HG03196 (cell line): ENCODE data around the gene NGEF.
"Not testable (repeated sequence)": the region's sequence is repeated elsewhere in the genome, so short reads cannot be mapped to it uniquely, and the experiment has no call there.

Experiments
- ATAC-seq: cut with Tn5 transposase; IDR thresholded peaks from one replicate; pipeline ENCODE4 v1.9.1; 2021; ENCODE audit not compliant: unreplicated experiment

Gene NGEF

DNA sequence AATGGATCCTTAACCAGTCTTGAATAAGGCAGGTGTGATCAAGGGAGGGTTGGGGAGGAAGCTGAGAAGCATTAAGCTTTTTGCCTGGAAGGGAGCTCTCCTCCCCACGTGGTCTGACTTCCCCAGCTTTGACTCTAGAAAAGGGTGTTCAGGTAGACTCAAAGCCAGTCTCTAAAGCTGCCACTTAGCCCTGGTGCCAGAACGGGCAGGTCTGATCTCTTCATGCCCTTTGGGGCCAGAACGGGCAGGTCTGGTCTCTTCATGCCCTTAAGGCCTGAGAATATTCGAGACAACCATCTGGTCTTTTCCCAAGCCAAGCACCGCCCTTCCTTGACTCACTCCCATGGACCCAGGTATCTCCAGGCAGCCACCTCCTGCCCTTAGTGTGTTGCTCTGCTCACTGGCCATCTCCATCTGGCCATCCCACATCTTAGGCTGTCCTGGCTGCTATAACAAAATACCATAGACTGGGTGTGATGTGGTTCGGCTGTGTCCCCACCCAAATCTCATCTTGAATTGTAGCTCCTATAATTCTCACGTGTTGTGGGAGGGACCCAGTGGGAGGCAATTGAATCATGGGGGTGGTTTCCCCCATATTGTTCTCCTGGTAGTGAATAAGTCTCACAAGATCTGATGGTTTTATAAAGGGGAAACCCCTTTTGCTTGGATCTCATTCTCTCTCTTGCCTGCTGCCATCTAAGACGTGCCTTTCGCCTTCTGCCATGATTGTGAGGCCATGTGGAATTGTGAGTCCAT lies 83.6 kb downstream of the NGEF start:
- ATAC-seq, result no peak

DNA sequence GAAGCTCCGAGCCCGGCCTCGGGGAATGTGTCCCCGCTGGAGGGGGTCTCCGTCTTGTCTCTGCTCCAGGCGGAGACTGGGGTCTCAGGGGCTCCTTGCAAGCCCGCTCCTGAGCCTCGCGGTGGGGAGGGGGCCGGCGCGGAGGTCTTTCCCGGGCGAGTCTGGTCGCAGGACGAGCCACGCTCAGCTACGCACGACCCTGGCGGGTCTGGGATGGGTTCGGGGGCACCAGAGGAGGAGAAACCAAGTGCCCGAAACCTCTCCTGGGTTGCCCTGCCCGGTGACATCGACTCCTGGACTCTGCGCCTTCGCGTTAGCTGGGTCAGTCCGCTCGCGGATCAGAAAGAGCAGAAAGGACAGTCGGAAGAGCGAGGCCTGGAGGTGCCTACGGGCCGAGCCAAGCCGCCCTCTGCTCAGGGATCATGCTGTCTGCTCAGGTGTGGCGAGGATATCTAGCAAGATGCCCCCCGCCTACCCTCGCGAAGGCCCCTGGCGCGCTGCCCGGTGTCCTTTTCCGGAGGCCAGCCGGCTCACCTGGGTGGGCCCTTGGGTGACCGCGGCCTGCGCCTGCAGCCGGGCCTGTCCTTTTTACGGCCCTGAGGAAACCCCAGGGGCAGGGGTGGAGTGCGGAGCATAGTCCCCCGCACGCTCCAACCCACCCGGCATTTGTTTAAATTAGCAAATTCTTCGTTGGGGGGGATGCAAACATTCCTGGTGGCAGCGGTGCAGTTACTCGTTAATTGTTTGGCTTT lies 84.3 kb downstream of the NGEF start:
- ATAC-seq, result no peak

DNA sequence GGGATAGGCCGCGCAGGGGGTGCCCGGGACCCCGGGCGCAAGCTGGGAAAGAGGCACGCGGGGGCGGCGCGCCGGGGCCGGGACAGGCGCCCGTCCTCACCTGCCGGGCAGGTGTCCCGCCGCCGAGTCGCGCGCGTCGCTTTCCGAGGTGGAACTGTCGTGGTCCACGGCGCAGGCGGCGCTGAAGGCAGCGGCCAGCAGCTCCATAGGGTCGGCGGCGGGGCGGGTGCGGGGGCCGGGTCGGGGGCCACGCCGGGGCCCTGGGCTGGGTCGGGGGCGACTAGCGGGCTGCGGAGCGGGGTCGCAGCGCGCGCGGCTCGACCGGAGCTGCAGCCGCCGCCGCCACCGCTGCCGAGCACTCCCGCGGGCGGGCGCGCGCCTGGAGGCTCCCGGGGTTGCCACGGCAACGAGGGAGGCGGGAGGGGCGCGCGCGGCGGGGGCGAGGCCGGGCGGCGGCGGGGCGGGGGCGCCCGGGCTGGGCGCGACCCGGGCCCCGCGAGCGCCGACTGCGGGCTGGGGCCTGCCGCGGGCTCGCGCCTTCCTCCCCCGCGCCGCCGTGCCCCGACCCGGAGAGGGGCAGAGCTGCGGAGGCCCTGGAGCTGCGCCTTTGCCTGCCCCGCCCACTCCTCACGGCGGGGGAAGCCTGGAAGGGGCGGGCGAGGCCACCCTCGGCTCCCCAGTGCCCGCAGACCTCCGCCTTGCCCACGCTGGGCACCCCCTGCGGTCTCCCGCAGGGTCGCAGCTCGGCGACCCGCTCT lies 85.1 kb downstream of the NGEF start:
- no peak for ATAC-seq

DNA sequence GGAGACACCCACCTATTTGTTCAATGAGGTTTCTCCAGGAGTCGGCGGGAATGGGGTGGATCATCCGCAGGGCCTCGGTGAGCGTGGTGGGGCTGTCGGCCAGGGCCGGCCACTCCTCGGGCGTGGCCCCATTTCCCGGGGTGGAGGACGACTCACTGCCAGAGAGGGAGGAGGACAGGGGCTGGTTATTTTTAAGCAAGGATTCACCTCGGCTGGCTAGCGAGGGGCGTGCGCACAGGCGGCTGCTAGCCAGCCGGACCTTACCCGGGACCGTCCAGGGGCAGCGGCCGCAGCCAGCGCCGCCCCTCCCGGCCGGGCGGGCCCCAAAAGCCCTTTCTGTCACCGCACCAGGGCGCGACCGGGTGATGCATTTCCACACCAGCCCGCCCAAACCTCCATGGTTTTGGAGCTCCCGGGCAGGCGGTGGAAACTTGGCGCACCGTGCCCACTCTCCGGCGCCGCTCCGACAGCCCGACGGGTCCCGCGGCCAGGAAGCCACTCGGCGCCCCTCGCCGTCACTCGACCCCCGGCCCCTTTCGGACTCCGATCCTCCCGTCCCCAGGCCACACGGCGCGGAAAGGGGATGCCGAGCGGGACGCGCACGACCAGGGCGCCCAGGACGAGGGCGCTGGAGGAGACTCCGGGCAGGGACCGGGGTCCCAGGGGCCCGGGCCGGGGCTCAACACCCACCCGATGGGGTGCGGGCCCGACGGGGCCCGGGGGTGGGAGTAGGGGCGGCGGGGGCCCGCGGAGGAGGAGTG lies 85.8 kb downstream of the NGEF start:
- no peak for ATAC-seq

DNA sequence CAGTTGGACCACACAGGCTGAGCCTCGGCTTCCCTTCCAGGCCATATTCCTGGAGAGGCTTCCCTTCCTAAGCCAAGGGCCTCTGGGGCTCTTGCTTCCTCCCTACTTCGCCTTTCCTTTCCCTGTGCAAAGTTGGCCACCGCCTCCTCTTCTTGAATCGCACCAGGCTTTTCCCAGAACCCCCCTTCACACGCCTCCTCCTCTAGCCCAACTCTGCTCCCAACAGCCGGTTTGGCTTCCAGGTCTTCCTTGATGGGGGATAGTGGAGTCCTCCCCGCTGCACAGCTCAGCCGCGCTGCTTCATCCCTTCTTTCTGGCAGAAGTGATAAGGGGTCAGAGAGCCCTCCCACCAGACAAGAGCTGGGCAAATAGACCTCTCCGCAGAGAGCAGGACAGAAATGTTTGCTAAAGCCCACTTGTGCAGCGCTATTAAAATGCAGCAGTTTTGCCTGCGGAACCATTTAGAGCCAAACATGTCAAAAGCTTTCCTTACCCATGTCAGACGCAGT lies 86.6 kb downstream of the NGEF start:
- ATAC-seq, result no peak

DNA sequence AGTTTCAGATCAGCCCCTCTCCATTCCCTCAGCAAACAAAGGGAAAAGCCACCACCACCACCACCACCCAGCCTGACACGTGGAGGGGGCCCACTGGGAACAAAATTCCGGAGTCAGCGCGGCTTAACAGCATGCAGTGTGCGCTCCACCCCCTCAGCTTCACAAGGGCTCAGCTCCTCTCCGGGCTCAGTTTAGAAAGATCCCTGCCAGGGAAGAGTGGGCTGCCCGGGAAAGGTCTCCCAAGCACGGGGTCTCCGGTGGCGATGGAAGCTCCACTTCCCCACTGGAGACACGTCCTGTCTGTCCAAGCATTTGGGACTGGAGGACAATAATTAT lies 87.3 kb downstream of the NGEF start:
- ATAC-seq, result no peak

DNA sequence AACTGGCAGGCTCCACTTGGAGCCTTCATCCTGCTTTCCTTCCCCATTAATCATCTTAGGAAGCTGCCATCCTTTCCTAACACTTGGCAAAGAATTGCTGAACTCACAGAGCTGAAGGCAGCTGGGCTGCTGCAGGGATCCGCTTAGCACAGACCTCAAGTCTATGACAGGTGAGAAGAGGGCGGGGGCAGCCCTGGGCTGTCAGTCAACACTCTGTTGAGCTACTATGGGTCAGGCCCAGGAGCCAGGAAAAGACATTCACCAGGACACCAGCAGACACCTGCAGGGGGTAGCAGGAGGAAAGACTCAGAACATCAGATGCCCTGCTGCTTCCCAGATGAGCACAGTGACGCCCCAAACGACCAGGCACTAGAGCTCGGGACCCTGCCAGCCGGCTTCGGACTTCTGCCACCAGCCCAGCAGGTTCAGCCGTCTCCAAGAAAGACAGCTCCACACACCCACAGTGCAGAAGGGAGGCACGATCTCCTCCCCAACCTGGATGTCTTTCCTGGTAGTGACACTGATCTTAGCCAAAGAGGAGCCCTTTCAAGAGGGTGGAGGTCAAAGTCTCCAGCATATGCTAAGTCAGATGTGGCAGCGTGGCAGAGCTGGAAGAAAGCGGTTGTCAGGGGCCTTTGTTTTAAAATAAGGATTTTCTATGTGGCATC lies 87.8 kb downstream of the NGEF start:
- no peak for ATAC-seq

DNA sequence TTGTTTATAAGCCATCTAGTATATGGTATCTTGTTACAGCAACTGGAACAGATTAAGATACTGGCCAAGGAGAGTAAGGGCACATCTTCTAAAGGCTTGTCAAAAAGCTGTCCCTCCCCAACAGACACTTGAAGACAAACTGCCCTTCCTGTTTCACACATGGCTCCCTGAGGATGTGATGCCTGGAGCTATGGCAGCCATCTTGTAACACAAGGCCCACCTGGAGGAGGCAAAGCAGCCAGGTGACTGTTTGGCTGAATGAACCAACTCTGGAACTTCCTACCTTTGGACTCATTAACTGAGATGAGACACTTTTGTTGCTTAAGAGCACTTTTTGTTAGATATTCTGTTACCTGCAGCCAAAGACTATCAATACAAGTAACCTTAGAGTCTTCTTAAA lies 88.6 kb downstream of the NGEF start:
- no peak for ATAC-seq

DNA sequence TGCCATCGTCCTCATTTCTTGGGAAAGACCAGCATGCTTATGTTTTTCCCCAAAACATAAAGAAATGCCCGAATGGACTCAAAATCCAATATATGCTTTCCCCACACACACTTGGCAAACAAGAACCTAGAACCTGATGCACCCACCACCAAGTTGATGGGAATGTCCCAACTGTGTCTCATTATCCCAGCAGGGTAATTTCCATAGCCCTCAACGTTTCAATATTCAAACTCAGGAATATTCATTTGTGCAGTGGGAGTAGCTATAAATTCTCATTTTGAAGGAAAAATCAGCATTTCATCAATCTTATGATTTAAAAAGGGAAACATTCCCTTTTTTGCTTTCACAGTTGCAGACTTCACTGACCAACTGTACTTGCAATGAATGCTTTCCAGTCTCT lies 92.3 kb downstream of the NGEF start:
- no peak for ATAC-seq

DNA sequence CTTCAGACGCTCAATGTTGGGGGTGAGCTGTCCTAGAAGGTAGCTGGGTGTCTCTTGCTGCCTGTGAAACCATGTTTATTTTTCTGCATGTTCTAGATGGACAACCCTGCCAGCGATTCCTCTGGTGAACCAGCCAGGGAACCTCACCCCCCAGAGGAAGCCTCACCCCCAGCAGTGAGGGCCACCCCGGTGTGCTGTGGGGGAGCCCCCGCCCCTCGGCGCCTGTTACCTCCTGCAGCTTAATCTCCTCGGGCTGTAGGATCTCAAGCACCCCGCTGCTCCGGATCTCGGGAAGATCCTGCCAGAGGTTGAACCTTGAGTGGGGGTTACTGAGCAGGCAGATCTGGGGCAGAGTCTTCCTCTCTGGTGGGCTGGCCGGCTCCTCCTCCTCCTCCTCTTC lies 93.0 kb downstream of the NGEF start:
- ATAC-seq, result no peak

DNA sequence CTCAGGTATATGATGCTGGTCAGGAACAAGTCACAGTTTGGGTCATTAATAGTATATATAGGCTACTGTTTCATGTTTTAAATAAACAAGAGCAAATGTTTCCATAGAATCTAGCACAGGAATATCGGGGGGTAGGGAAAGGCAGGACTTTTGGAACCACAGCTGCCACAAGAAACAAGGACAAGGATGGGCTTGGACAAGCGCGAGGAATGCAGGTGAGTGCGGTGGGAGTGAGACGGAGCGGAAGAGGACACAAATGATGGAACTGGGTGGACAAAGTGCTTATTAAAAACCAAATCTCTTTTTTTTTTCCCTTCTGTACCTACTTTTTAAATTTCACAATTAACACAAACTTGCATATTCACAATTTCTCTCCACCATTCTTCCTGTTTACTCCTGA lies 93.9 kb downstream of the NGEF start:
- ATAC-seq, result no peak

DNA sequence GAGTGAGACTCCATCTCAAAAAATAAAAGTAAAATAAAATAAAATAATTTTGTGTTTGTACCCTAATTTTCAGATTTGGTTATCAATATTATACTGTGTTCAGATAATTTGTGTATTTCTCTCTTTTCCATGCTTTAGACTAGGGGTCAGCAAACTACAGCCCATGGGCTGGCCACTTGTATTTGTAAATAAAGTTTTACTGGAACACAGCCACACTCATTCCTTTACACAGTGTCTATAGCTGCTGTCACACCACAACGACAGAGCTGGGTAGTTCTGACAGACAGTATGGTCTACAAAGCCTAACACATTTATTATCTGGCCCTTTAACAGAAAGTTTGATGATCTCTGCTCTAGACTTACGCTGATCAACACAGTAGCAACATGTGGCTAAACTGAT lies 99.2 kb downstream of the NGEF start:
- ATAC-seq, result no peak

DNA sequence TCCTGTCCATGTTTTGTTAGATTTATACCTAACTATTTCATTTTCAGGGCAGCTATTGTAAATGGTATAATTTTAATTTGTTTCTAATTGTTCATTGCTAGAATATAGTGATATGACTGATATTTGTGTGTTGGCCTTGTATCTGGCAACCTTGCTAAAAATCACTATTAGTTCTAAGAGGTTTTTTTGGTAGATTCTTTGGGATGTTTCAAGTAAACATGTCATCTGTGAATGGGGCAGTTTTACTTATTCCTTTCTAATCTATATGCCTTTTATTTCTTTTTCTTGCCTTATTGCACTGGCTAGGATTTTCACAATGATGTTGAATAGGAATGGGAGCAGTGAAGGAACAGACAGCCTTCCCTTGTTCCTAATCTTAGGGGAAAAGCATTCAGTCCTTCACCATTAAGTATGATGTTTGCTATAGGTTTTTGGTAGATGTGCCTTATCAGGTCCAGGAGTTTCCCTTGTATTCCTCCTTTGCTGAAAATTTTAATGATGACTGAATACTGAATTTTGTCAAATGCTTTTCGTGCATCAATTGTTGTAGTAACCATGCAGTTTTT lies 101.3 kb downstream of the NGEF start:
- no peak for ATAC-seq

DNA sequence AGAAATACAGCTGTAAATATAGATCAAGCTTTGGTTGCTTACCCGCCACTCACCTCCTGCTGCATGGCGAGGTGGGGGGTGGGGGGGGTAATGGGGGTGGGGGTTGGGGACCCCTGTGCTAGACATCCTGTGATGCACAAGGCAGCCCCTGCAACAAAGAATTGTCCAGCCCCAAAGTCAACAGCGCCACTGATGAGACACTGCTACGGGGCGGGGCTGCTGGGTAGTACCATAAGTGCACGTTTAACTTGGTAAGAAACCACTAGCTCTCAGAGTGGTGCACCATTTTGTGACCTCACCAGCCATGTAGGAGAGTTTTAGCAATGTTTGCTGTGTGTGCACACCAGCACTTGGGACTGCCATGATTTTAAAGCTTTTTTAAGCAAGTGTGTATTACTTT lies 102.7 kb downstream of the NGEF start:
- no peak for ATAC-seq

DNA sequence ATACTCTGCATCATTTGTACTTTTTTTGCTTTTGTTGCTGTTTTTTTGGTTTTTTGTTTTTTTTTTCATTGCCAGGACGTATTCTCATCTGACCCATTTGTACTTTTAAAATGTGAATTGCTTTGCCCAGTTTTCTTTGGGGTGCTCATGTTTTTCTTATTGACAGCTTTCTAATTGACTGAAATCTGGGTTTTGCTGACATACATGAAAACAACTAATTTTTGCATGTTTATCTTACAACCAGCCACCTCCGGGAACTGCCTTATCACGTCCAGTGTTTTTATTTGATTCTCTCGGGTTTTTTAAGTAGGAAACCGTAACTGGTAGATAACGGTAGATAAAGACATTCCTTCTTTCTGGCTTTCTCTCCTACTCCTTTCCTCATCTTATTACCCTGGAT lies 104.4 kb downstream of the NGEF start:
- no peak for ATAC-seq

DNA sequence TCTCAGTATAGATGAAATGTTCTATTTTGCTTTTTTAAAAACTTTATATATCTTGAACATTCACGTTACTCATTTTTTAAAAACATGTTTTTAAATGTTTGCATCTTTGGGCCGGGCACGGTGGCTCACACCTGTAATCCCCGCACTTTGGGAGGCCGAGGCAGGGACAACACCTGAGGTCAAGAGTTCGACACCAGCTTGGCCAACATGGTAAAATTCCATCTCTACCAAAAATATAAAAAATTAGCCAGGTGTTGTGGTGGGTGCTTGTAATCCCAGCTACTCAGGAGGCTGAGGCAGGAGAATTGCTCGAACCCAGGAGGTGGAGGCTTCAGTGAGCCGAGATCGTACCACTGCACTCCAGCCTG lies 105.4 kb downstream of the NGEF start:
- not testable (repeated sequence) for ATAC-seq

DNA sequence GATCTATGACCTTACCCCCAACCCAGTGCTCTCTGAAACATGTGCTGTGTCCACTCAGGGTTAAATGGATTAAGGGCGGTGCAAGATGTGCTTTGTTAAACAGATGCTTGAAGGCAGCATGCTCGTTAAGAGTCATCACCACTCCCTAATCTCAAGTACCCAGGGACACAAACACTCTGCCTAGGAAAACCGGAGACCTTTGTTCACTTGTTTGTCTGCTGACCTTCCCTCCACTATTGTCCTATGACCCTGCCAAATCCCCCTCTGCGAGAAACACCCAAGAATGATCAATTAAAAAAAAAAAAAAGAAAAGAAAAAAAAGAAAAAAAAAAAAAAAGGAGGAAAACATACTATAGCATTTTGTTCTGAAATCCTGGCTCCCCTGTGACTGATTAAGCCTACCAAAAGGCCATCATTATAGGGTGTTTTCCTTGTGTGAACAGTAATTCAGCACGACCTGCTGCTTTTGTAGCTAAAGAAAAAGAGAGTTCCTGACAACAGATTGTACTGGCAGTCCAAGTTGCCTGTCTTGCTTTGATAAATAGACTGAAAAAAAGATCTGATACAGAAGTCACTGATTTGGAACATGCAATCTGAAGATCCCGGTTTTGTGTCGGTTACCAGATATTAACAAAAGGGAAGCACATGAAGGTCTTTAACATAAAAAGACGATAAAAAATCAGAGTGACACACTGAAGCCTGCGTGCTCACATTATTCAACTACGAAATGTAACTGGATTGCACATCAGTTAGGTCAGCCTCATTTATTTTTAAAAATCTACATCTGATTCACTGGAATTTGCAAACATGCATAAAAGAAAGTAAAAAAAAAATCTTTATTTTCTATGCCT lies 106.0 kb downstream of the NGEF start:
- not testable (repeated sequence) for ATAC-seq

DNA sequence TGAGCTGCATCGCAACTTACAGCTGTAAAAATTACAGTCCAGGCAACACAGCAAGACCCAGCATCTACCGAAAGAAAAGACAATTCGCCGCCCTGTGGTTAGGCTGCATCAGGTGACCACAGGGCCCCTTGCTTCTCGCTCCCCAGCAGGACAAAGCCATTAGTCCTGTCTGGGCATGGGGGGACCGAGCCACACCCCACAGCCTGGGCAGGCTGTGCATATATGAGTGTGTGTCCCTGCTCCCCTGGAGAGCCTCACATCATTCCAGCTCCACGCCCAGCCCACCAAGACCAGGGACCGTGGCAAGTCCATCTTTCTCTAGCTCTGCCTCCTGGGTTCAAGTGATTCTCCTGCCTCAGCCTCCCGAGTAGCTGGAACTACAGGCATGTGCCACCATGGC lies 109.1 kb downstream of the NGEF start:
- no peak for ATAC-seq
